Limb (tissue), 2 donors: ENCODE results near the gene CLASP2.
A peak's percentile ranks its signal among the peaks of the same experiment; 100 is the strongest.
"Not testable (repeated sequence)": the region's sequence is repeated elsewhere in the genome, so short reads cannot be mapped to it uniquely, and the experiment has no call there.

ENCODE experiments used
- DNase-seq, 2 donors: peaks; one replicate each; pipeline ENCODE4 v3.0.0-alpha.2; 2016; ENCODE audit errors: extremely low spot score in 2 of 2

The CLASP2 gene

GRCh38 chr3:33544126-33544525, 173.9 kb downstream of the CLASP2 start:
- no peak for DNase-seq

- DNase-seq: no peak
Measured at GRCh38 chr3:33543601-33544000, 174.5 kb downstream of the CLASP2 start.

GRCh38 chr3:33541918-33542317, 176.1 kb downstream of the CLASP2 start:
- DNase-seq: no peak

GRCh38 chr3:33538678-33539339, 179.2 kb downstream of the CLASP2 start:
- no peak for DNase-seq

- DNase-seq: no peak
Measured at GRCh38 chr3:33537133-33537532, 180.9 kb downstream of the CLASP2 start.

GRCh38 chr3:33526787-33527186, 191.3 kb downstream of the CLASP2 start:
- DNase-seq: no peak

- no peak for DNase-seq
Measured at GRCh38 chr3:33525232-33525631, 192.8 kb downstream of the CLASP2 start.

GRCh38 chr3:33523093-33523667, 194.9 kb downstream of the CLASP2 start:
- no peak for DNase-seq

GRCh38 chr3:33521736-33522135, 196.3 kb downstream of the CLASP2 start:
- no peak for DNase-seq

- DNase-seq: no peak
Measured at GRCh38 chr3:33513262-33513863, 204.7 kb downstream of the CLASP2 start.

GRCh38 chr3:33505027-33505426, 213.0 kb downstream of the CLASP2 start:
- DNase-seq: no peak

- DNase-seq: no peak
Measured at GRCh38 chr3:33496449-33496848, 221.6 kb downstream of the CLASP2 start.

- DNase-seq: no peak
Measured at GRCh38 chr3:33491721-33492120, 226.3 kb downstream of the CLASP2 start.

- no peak for DNase-seq
Measured at GRCh38 chr3:33490641-33491241, 227.3 kb downstream of the CLASP2 start.

GRCh38 chr3:33488683-33489082, 229.4 kb downstream of the CLASP2 start:
- no peak for DNase-seq

- DNase-seq: no peak
Measured at GRCh38 chr3:33488246-33488645, 229.8 kb downstream of the CLASP2 start.

- peak in 1 of 2 donors; percentile 16 for DNase-seq
Measured at GRCh38 chr3:33482111-33482521, 235.9 kb downstream of the CLASP2 start.

GRCh38 chr3:33474896-33475295, 243.2 kb downstream of the CLASP2 start:
- no peak for DNase-seq

- no peak for DNase-seq
Measured at GRCh38 chr3:33473813-33474212, 244.2 kb downstream of the CLASP2 start.

GRCh38 chr3:33467786-33468185, 250.3 kb downstream of the CLASP2 start:
- DNase-seq: no peak

GRCh38 chr3:33461097-33461496, 257.0 kb downstream of the CLASP2 start:
- no peak for DNase-seq

- DNase-seq: not testable (repeated sequence)
Measured at GRCh38 chr3:33459577-33459976, 258.5 kb downstream of the CLASP2 start.

GRCh38 chr3:33458446-33458845, 259.6 kb downstream of the CLASP2 start:
- DNase-seq: no peak
